ENCODE results near the gene COBLL1. TPM values are rescaled to one million over a fixed set of nuclear protein-coding genes. Genes with fewer than 3 reads are reported as not detected.
A peak's percentile ranks its signal among the peaks of the same experiment; 100 is the strongest.

Gene COBLL1
- total and polyA plus RNA-seq, 11 donors: 4.0 to 36.9 (median 16.2) TPM

GRCh38 chr2:164757934-164758695 is 83.5 kb downstream of the COBLL1 start:
- intact Hi-C loops (cut with DNase I): no loop called here
- Histone ChIP-seq H3K27me3 (no peaks in the 10 kb centered on the region), H3K4me3 (no peak overlapping the region), H3K27ac (peak overlapping the region in 1 of 12 donors; percentile 46), H3K4me1 (peaks cover 0 to 67% (median 19%) of the 10 kb centered on the region in 12 donors), H3K36me3 (no peaks in the 10 kb centered on the region), H3K9me3 (no peaks in the 10 kb centered on the region)
- ATAC-seq (peak in 1 of 4 donors; percentile 58), DNase-seq (no peak)
- TF ChIP-seq CTCF (IDR thresholded peaks at IDR 0.05) (no peak), POLR2A (IDR thresholded peaks at IDR 0.05) (no peak)
- WGBS, 4 donors: 61 to 76% (median 73%) methylated on average over 2 of the region's 2 CpGs

- ATAC-seq: no peak
- TF ChIP-seq CTCF (IDR thresholded peaks at IDR 0.05) (no peak), POLR2A (IDR thresholded peaks at IDR 0.05) (no peak)
- H3K27ac ChIP-seq: no peak overlapping the region
Observed at GRCh38 chr2:164756773-164757172, 84.8 kb downstream of the COBLL1 start.

GRCh38 chr2:164755952-164756351 is 85.7 kb downstream of the COBLL1 start:
- H3K4me1 ChIP-seq: peaks cover 0 to 82% (median 20%) of the 10 kb centered on the region in 12 donors
- no peak for DNase-seq
- no peaks in the 10 kb centered on the region for H3K36me3 ChIP-seq
- H3K4me3 ChIP-seq: no peak overlapping the region
- no peaks in the 10 kb centered on the region for H3K9me3 ChIP-seq
- peak in 2 of 4 donors; percentile 22 to 37 for ATAC-seq
- intact Hi-C loops (cut with DNase I): no loop called here
- TF ChIP-seq POLR2A (IDR thresholded peaks at IDR 0.05): no peak
- H3K27ac ChIP-seq: no peak overlapping the region
- no peaks in the 10 kb centered on the region for H3K27me3 ChIP-seq
- WGBS, 4 donors: 80 to 90% (median 88%) methylated on average over 2 of the region's 2 CpGs

More at GRCh38 chr2:164756773-164757172, 84.8 kb downstream of the COBLL1 start:
- no peaks in the 10 kb centered on the region for H3K36me3 ChIP-seq
- WGBS, 4 donors: 62 to 88% (median 77%) methylated on average over 2 of the region's 2 CpGs
- no peaks in the 10 kb centered on the region for H3K9me3 ChIP-seq
- peaks cover 0 to 76% (median 19%) of the 10 kb centered on the region in 12 donors for H3K4me1 ChIP-seq
- H3K4me3 ChIP-seq: no peak overlapping the region
- no peak for DNase-seq
- intact Hi-C loops (cut with DNase I): no loop called here
- H3K27me3 ChIP-seq: no peaks in the 10 kb centered on the region

GRCh38 chr2:164754157-164755093 is 87.2 kb downstream of the COBLL1 start:
- 90 to 95% (median 92%) methylated on average over 10 of the region's 10 CpGs for WGBS, 4 donors
- no peaks in the 10 kb centered on the region for H3K27me3 ChIP-seq
- H3K36me3 ChIP-seq: no peaks in the 10 kb centered on the region
- peaks cover 0 to 82% (median 18%) of the 10 kb centered on the region in 12 donors for H3K4me1 ChIP-seq
- no peak overlapping the region for H3K4me3 ChIP-seq
- DNase-seq (no peak), ATAC-seq (no peak)
- no peak overlapping the region for H3K27ac ChIP-seq
- TF ChIP-seq POLR2A (IDR thresholded peaks at IDR 0.05): no peak
- TF ChIP-seq CTCF (IDR thresholded peaks at IDR 0.05): no peak
- intact Hi-C loops (cut with DNase I): loop anchor here in 1 of 10 donors (5.0 kb wide), 1 partner anchor 88 kb away; the partner anchor contains the start of gene COBLL1
- H3K9me3 ChIP-seq: no peaks in the 10 kb centered on the region

Measured in heart left ventricle (tissue), 16 donors.